Uterus (tissue), 2 donors: ENCODE results near the gene ITGA11.

Experiments
- POLR2A ChIP-seq, 2 donors: fragments of 450-650 bp; IDR thresholded peaks; one replicate each; pipeline ENCODE4 v1.6.1; 2016; ENCODE audit warnings: antibody characterized with exemption in 2 of 2, mild to moderate bottlenecking in 1 of 2, moderate library complexity in 1 of 2
- TF ChIP-seq, protein P1 (sequence below), 4 experiments: fragments of 200-600 bp in 2 of 4; fragments of 450-650 bp in 2 of 4; sonication (generic) in 2 of 4; IDR thresholded peaks; one replicate each; pipeline ENCODE4 v1.5.1; 2016 to 2019; ENCODE audit warnings: antibody characterized with exemption in 4 of 4, mild to moderate bottlenecking in 2 of 4, moderate library complexity in 1 of 4

DNA sequence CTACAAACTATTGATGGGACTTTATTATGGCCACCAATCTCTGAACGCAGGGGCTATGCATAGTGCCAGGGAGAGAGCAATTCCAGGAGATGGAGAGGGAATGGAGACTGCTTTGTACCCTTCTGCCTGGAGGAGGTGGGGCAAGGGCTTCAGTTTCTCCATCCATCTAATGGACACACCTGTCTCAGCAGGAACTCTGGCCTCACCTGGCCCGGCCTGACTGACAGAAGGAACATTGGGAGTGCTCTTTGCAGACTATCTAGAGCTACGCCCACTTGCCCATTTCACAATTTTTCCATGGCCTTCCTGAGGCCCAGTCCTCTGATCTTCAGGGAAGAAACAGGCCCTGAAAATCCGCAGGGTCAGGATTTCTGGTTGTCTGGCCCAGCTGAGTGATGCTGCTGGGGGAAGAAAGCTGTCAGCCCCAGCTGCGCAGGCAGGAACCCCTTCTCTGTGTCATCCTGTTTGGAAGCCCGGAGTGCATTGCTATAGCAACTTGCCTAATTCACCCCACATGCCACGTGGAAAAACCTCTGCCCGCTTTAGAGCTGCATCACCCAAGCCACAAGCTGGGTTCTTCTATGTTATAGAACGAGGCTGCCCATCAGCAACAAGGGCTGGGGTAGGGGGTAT, 6.4 kb downstream of the ITGA11 start:
- TF ChIP-seq, protein P1, sequence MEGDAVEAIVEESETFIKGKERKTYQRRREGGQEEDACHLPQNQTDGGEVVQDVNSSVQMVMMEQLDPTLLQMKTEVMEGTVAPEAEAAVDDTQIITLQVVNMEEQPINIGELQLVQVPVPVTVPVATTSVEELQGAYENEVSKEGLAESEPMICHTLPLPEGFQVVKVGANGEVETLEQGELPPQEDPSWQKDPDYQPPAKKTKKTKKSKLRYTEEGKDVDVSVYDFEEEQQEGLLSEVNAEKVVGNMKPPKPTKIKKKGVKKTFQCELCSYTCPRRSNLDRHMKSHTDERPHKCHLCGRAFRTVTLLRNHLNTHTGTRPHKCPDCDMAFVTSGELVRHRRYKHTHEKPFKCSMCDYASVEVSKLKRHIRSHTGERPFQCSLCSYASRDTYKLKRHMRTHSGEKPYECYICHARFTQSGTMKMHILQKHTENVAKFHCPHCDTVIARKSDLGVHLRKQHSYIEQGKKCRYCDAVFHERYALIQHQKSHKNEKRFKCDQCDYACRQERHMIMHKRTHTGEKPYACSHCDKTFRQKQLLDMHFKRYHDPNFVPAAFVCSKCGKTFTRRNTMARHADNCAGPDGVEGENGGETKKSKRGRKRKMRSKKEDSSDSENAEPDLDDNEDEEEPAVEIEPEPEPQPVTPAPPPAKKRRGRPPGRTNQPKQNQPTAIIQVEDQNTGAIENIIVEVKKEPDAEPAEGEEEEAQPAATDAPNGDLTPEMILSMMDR (IDR thresholded peaks at IDR 0.05): no peak
- no peak for TF ChIP-seq POLR2A (IDR thresholded peaks at IDR 0.05)
